Stomach smooth muscle (tissue), 2 donors: ENCODE measurements around the gene TTBK1.

Source experiments
- H3K27ac ChIP-seq: one replicate; pipeline ENCODE4 v1.7.0; 2013; ENCODE audit warnings: mild to moderate bottlenecking, low read length, inconsistent platforms
- H3K27me3 ChIP-seq, 2 donors: one replicate each; pipeline ENCODE4 v1.7.0; 2013; ENCODE audit warnings: low read length in 2 of 2; ENCODE audit not compliant: insufficient read depth in 2 of 2, control insufficient read depth in 1 of 2
- H3K36me3 ChIP-seq, 2 donors: one replicate each; pipeline ENCODE4 v1.7.0; 2013; ENCODE audit warnings: low read length in 2 of 2; ENCODE audit not compliant: control insufficient read depth in 2 of 2, insufficient read depth in 2 of 2
- H3K4me1 ChIP-seq: one replicate; pipeline ENCODE4 v1.7.0; 2013; ENCODE audit warnings: low read length; ENCODE audit not compliant: control insufficient read depth, insufficient read depth
- H3K4me3 ChIP-seq, 2 donors: one replicate each; pipeline ENCODE4 v1.7.0; 2013; ENCODE audit warnings: low read length in 2 of 2
- H3K9ac ChIP-seq, 2 donors: one replicate each; pipeline ENCODE4 v1.7.0; 2013; ENCODE audit warnings: low read length in 2 of 2, mild to moderate bottlenecking in 1 of 2
- H3K9me3 ChIP-seq, 2 donors: one replicate each; pipeline ENCODE4 v1.7.0; 2013; ENCODE audit warnings: low read length in 2 of 2; ENCODE audit not compliant: control insufficient read depth in 2 of 2
- donor health status: healthy.
- donor health status: Pancreatic carcinoma.

Gene TTBK1

GRCh38 chr6:43262780-43263313 lies 19.6 kb downstream of the TTBK1 start:
- Histone ChIP-seq H3K27ac (no peak overlapping the region), H3K9ac (no peak overlapping the region), H3K27me3 (no peaks in the 10 kb centered on the region), H3K36me3 (no peaks in the 10 kb centered on the region), H3K4me3 (no peak overlapping the region), H3K4me1 (peaks cover 3% of the 10 kb centered on the region), H3K9me3 (no peaks in the 10 kb centered on the region)

- Histone ChIP-seq H3K27ac (no peak overlapping the region), H3K36me3 (no peaks in the 10 kb centered on the region), H3K4me3 (no peak overlapping the region), H3K9me3 (no peaks in the 10 kb centered on the region), H3K9ac (peak overlapping the region in 1 of 2 donors; percentile 36), H3K4me1 (peaks cover 10% of the 10 kb centered on the region), H3K27me3 (no peaks in the 10 kb centered on the region)
Measured at GRCh38 chr6:43263314-43264178, 20.3 kb downstream of the TTBK1 start.

- H3K4me1 ChIP-seq: peaks cover 21% of the 10 kb centered on the region
- H3K27ac ChIP-seq: no peak overlapping the region
- no peak overlapping the region for H3K4me3 ChIP-seq
- H3K36me3 ChIP-seq: no peaks in the 10 kb centered on the region
- H3K9me3 ChIP-seq: no peaks in the 10 kb centered on the region
- no peaks in the 10 kb centered on the region for H3K27me3 ChIP-seq
- no peak overlapping the region for H3K9ac ChIP-seq
Measured at GRCh38 chr6:43264599-43265145, 21.4 kb downstream of the TTBK1 start.

- Histone ChIP-seq H3K4me1 (peaks cover 26% of the 10 kb centered on the region), H3K9ac (no peak overlapping the region), H3K9me3 (no peaks in the 10 kb centered on the region), H3K4me3 (no peak overlapping the region), H3K36me3 (no peaks in the 10 kb centered on the region), H3K27ac (no peak overlapping the region), H3K27me3 (no peaks in the 10 kb centered on the region)
Measured at GRCh38 chr6:43265564-43265963, 22.3 kb downstream of the TTBK1 start.

- Histone ChIP-seq H3K9me3 (no peaks in the 10 kb centered on the region), H3K27me3 (no peaks in the 10 kb centered on the region), H3K4me3 (no peak overlapping the region), H3K27ac (peak overlapping the region; percentile 18), H3K4me1 (peaks cover 26% of the 10 kb centered on the region), H3K36me3 (no peaks in the 10 kb centered on the region), H3K9ac (peak overlapping the region in 1 of 2 donors; percentile 10)
Measured at GRCh38 chr6:43267619-43268354, 24.5 kb downstream of the TTBK1 start.

GRCh38 chr6:43268355-43268700 lies 25.0 kb downstream of the TTBK1 start:
- peak overlapping the region; percentile 18 for H3K27ac ChIP-seq

GRCh38 chr6:43268782-43269272 lies 25.5 kb downstream of the TTBK1 start:
- H3K9ac ChIP-seq: no peak overlapping the region
- H3K36me3 ChIP-seq: no peaks in the 10 kb centered on the region
- peak overlapping the region; percentile 52 to 69 for H3K4me3 ChIP-seq
- no peak overlapping the region for H3K27ac ChIP-seq
- H3K4me1 ChIP-seq: peaks cover 26% of the 10 kb centered on the region
- H3K27me3 ChIP-seq: peaks cover under 1 to 7% of the 10 kb centered on the region in 2 donors
- no peaks in the 10 kb centered on the region for H3K9me3 ChIP-seq

More at GRCh38 chr6:43268355-43268700, 25.0 kb downstream of the TTBK1 start:
- Histone ChIP-seq H3K9me3 (no peaks in the 10 kb centered on the region), H3K36me3 (no peaks in the 10 kb centered on the region), H3K27me3 (peaks cover 0 to 3% of the 10 kb centered on the region in 2 donors), H3K4me1 (peaks cover 26% of the 10 kb centered on the region), H3K9ac (peak overlapping the region in 1 of 2 donors; percentile 10), H3K4me3 (no peak overlapping the region)

GRCh38 chr6:43269273-43270007 lies 26.2 kb downstream of the TTBK1 start:
- Histone ChIP-seq H3K9me3 (no peaks in the 10 kb centered on the region), H3K27ac (no peak overlapping the region), H3K27me3 (peaks cover 5 to 11% of the 10 kb centered on the region in 2 donors), H3K36me3 (no peaks in the 10 kb centered on the region), H3K9ac (no peak overlapping the region), H3K4me3 (peak overlapping the region; percentile 52 to 69), H3K4me1 (peaks cover 26% of the 10 kb centered on the region)

GRCh38 chr6:43271103-43271815 lies 28.0 kb downstream of the TTBK1 start:
- Histone ChIP-seq H3K9ac (no peak overlapping the region), H3K27ac (no peak overlapping the region)

More at GRCh38 chr6:43271103-43271815, 28.0 kb downstream of the TTBK1 start:
- Histone ChIP-seq H3K27me3 (peaks cover 15 to 18% of the 10 kb centered on the region in 2 donors), H3K4me3 (no peak overlapping the region), H3K4me1 (peaks cover 36% of the 10 kb centered on the region), H3K36me3 (no peaks in the 10 kb centered on the region), H3K9me3 (no peaks in the 10 kb centered on the region)
